ENCODE measurements around the gene TNFAIP2. TPM values are rescaled to one million over a fixed set of nuclear protein-coding genes. Genes with fewer than 3 reads are reported as not detected.

Gene TNFAIP2
- total and polyA plus RNA-seq, 9 of the 15 experiments (the other 6 are each of a cell fraction or from before 2014, with no cell fraction given) = 22.6 to 68.6 (median 44.6) TPM

DNA sequence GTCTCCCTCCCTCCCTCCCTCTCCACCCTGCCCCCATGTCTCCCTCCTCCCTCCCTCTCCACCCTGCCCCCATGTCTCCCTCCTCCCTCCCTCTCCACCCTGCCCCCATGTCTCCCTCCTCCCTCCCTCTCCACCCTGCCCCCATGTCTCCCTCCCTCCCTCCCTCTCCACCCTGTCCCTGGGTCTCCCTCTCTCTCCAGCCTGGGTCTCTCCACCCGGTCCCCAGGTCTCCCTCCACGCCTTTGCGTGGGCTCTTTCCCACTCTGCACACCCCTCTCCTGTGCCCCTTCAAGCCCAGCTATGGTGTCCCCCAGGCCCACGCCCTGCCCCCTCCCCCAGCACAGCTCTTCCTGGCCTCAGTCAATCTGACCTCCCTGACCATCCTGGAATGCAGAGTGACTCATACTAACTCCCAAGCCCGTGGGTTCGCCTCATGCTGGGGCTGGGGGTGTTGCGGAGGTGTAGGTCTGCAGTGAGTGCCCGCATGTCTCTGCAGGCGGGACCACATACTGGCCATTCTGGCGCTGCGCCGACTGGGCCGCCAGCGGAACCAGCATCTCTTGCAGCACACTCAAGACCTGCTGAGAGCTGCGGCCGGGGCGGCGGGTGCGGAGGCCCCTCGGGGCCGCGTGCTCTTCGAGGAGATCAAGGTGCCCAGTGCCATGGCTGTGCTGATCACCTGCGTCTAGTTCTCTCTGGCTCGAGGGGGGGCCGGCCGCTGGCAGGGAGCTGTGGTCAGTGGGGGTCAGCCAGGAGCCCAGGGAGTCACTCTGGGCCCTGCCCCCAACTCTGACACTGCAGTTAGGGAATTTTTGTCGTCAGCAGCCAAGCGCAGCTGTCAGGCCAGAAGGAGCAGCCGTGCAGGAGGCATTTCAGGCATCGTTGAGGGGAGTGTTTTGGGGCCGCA lies 13.5 kb upstream of the TNFAIP2 start (continued):
- no peak for TF ChIP-seq MITF (IDR thresholded peaks at IDR 0.05)
- TF ChIP-seq, protein P1, sequence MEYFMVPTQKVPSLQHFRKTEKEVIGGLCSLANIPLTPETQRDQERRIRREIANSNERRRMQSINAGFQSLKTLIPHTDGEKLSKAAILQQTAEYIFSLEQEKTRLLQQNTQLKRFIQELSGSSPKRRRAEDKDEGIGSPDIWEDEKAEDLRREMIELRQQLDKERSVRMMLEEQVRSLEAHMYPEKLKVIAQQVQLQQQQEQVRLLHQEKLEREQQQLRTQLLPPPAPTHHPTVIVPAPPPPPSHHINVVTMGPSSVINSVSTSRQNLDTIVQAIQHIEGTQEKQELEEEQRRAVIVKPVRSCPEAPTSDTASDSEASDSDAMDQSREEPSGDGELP (CRISPR knock-in tag; IDR thresholded peaks at IDR 0.05; ENCODE audit: borderline replicate concordance) = no peak
- no peak for TF ChIP-seq MBD2 (IDR thresholded peaks at IDR 0.05; ENCODE audit: borderline replicate concordance, low read depth)
- TF ChIP-seq, protein P2, sequence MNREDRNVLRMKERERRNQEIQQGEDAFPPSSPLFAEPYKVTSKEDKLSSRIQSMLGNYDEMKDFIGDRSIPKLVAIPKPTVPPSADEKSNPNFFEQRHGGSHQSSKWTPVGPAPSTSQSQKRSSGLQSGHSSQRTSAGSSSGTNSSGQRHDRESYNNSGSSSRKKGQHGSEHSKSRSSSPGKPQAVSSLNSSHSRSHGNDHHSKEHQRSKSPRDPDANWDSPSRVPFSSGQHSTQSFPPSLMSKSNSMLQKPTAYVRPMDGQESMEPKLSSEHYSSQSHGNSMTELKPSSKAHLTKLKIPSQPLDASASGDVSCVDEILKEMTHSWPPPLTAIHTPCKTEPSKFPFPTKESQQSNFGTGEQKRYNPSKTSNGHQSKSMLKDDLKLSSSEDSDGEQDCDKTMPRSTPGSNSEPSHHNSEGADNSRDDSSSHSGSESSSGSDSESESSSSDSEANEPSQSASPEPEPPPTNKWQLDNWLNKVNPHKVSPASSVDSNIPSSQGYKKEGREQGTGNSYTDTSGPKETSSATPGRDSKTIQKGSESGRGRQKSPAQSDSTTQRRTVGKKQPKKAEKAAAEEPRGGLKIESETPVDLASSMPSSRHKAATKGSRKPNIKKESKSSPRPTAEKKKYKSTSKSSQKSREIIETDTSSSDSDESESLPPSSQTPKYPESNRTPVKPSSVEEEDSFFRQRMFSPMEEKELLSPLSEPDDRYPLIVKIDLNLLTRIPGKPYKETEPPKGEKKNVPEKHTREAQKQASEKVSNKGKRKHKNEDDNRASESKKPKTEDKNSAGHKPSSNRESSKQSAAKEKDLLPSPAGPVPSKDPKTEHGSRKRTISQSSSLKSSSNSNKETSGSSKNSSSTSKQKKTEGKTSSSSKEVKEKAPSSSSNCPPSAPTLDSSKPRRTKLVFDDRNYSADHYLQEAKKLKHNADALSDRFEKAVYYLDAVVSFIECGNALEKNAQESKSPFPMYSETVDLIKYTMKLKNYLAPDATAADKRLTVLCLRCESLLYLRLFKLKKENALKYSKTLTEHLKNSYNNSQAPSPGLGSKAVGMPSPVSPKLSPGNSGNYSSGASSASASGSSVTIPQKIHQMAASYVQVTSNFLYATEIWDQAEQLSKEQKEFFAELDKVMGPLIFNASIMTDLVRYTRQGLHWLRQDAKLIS (CRISPR knock-in tag; IDR thresholded peaks at IDR 0.05) = no peak
- peak; percentile 74 for TF ChIP-seq L3MBTL2 (IDR thresholded peaks at IDR 0.05)
- no peak for TF ChIP-seq MED1 (CRISPR knock-in tag; IDR thresholded peaks at IDR 0.05; ENCODE audit: borderline replicate concordance)
- no peak for TF ChIP-seq MTF1 (CRISPR knock-in tag; IDR thresholded peaks at IDR 0.05; ENCODE audit: borderline replicate concordance)
- TF ChIP-seq, protein P3, sequence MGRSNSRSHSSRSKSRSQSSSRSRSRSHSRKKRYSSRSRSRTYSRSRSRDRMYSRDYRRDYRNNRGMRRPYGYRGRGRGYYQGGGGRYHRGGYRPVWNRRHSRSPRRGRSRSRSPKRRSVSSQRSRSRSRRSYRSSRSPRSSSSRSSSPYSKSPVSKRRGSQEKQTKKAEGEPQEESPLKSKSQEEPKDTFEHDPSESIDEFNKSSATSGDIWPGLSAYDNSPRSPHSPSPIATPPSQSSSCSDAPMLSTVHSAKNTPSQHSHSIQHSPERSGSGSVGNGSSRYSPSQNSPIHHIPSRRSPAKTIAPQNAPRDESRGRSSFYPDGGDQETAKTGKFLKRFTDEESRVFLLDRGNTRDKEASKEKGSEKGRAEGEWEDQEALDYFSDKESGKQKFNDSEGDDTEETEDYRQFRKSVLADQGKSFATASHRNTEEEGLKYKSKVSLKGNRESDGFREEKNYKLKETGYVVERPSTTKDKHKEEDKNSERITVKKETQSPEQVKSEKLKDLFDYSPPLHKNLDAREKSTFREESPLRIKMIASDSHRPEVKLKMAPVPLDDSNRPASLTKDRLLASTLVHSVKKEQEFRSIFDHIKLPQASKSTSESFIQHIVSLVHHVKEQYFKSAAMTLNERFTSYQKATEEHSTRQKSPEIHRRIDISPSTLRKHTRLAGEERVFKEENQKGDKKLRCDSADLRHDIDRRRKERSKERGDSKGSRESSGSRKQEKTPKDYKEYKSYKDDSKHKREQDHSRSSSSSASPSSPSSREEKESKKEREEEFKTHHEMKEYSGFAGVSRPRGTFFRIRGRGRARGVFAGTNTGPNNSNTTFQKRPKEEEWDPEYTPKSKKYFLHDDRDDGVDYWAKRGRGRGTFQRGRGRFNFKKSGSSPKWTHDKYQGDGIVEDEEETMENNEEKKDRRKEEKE (IDR thresholded peaks at IDR 0.05; ENCODE audit: borderline replicate concordance in 1 of 2, control insufficient read depth in 1 of 2, low read depth in 2 of 2, low read length in 1 of 2) = no peak
- no peak for TF ChIP-seq NR2F6 (CRISPR knock-in tag; IDR thresholded peaks at IDR 0.05)
- TF ChIP-seq ZNF143 (CRISPR knock-in tag; IDR thresholded peaks at IDR 0.05) = no peak
- peak; percentile 75 for TF ChIP-seq FOSL1 (tag; conservative IDR thresholded peaks at IDR 0.05)
- no peak for TF ChIP-seq ZBTB34 (CRISPR knock-in tag; IDR thresholded peaks at IDR 0.05)
- 0 out of 2 replicates have a peak, but pooled peaks have one; percentile 43 for TF ChIP-seq POLR2G (IDR thresholded peaks at IDR 0.05; ENCODE audit: low read depth, low read length)
- no peak for TF ChIP-seq NCOA4 (IDR thresholded peaks at IDR 0.05; ENCODE audit: partially characterized antibody)

Measured in K562 (cell line).